HG03558 (cell line): Measurements from ENCODE around the gene PSORS1C1.
"Not testable (repeated sequence)": the region's sequence is repeated elsewhere in the genome, so short reads cannot be mapped to it uniquely, and the experiment has no call there.

ENCODE experiments used
- ATAC-seq: cut with Tn5 transposase; IDR thresholded peaks from one replicate; pipeline ENCODE4 v1.9.1; 2021; ENCODE audit warnings: moderate number of reproducible peaks; ENCODE audit not compliant: unreplicated experiment; ENCODE audit errors: extremely low read depth

PSORS1C1 gene, protein sequence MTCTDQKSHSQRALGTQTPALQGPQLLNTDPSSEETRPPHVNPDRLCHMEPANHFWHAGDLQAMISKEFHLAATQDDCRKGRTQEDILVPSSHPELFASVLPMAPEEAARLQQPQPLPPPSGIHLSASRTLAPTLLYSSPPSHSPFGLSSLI

DNA sequence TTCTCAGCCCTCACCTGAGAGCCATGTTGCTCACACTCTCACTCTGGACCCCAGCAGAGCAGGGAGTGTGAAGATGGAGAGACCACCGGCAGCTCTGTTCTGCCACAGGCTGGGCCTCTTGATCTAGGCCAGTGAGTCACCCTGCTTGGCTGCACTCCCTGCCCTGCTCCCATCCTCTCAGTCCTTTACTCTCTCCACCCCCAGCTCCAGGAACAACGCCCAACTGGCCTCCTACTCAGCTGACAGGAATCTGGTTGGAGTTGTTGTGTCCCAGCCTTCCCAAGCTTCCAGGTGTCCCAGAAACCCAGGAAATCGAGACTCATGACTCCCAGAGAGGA lies at the start of gene PSORS1C1:
TSS of gene PSORS1C1 (plus strand) at position 260 of the 338 bp plus-strand sequence. CDS start 14,833 bp downstream, outside the sequence.
- no peak for ATAC-seq

DNA sequence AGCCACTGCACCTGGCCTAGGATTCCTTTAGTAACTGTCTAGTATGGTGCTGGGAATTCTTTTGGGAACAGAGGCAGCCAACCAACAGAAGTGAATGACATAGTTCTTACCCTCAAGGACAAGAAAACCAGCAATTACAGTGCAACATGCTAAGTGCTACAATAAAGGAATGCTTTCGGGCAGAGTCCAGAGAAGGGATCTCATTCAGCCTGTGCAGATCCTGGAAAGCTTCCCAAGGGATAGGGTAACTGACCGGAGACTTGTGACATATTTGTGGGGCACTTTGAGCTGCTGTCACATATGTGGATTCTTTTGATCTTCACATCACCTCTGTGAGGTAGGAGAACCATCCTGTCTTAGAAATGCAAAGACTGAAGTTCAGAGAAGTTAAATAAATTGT lies 49.0 kb upstream of the PSORS1C1 start:
- ATAC-seq: no peak

DNA sequence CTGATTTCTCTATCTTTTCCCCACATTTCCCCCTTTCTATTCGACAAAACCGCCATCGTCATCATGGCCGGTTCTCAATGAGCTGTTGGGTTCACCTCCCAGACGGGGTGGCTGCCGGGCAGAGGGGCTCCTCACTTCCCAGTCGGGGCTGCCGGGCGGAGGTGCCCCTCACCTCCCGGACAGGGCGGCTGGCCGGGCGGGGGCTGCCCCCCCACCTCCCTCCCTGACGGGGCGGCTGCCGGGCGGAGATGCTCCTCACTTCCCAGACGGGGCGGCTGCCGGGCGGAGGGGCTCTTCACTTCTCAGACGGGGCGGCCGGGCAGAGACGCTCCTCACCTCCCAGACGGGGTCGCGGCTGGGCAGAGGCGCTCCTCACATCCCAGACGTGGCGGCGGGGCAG lies 47.6 kb upstream of the PSORS1C1 start:
- ATAC-seq: not testable (repeated sequence)

DNA sequence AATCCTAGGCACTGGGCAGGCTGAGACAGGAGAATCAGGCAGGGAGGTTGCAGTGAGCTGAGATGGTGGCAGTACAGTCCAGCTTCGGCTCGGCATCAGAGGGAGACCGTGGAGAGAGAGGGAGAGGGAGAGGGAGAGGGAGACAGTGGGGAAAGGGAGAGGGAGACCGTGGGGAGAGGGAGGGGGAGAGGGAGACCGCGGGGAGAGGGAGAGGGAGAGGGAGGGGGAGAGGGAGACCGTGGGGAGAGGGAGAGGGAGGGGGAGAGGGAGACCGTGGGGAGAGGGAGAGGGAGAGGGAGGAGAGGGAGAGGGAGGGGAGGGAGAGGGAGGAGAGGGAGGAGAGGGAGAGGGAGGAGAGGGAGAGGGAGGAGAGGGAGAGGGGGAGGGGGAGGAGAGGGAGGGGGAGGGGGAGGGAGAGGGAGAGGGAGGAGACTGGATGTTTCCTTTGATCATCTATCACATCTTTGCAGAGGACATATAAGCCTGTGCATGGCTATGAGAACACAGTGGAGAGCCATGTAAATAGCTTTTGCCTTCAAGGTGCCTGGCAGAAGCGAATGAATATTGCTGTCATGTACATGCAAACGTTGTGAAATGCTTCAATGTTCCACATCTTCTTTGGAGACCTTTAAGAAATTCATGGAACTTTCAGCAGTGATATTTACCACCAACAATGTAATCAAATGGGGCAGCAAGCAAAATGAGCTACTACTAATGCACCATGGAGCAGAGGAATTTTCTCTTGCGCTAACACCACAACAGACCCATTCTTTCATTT lies 46.5 kb upstream of the PSORS1C1 start:
- ATAC-seq: not testable (repeated sequence)

DNA sequence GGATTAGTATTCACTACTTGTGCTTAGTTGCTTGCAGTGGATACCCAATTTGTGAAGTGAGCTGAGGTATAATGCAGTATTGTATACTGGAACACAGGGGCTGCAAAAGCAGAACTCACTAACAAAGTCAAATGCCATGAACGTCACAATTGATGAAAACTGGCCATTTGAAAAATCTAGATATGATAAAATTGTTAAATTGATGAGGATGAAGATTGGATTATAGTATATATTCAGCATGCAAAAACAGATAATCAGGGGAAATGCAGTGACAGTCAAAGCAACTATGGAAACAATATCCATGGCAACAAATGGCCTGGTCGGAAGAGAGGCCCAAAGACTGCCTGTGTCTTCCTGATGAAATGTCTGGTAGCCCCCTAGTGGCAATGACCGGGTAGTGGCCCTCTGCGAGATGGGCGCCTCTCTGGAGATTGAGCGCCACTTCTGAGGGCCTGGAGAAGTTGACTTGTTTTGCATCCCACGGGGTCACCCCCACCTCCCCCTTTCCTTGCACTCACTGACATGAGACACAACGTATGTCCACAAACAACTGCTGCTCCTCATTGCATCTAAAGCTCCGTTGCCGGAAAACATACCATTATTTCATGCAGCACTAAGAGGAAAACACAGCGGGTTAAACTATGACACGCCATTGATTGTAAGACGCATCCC lies 45.8 kb upstream of the PSORS1C1 start:
- no peak for ATAC-seq

DNA sequence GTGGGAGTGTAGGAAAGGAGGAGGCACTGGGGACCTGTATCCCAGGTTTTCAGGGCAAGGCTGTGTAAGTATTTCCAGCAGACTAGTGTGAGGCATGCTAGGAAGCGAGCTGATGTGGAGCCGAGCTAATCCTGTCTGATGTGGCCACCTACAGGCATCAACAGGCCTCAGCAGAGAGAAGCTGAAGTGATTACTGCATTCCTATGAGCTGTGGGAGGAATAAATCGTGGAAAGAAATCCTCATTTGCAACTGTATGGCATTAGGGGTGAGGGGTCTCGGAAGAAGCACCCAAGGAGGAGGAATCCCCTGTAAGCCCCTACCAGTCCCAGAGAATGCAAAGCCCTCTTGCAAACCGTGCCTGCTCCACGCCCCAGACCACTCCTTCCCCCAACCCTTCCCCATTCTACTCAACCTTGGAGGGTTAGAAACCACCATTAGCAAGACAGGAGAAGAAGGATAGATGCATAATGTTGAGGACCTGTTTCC lies 43.8 kb upstream of the PSORS1C1 start:
- no peak for ATAC-seq

DNA sequence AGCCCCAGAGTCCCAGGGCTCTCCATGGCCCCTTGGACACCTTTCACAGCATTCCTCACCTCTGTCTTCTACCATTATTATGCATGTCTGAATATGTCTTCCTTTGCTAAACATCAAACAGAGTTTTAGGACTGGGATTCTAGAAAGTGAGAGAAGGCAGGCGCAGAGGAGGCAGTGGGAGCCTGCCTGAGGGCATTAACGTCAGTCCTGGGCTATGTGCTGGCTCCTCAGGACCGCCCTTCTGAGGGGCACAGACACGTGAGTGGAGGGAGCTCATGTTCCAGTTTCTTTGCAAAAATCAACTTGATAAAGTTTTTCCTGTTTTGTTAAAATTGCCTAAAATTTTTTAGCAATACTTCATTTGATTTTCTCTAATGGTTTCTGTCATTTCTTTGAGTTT lies 40.2 kb upstream of the PSORS1C1 start:
- no peak for ATAC-seq

DNA sequence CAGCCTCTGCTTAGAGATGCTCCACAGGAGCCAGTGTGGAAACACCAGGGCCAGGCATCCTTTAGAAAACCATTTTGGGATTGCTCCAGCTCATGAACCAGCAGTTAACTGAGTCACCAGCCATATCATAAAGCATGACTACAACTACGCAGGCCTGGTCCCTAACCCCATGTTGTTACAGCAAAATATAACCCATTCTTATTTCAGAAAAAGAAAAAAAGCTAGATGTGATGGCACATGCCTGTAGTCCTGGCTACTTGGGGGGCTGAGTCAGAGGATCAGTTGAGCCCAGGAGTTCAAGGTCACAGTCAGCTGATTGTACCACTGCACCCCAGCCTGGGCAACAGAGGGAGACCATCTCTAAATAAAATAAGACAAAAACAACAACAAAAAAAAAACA lies 39.1 kb upstream of the PSORS1C1 start:
- no peak for ATAC-seq

DNA sequence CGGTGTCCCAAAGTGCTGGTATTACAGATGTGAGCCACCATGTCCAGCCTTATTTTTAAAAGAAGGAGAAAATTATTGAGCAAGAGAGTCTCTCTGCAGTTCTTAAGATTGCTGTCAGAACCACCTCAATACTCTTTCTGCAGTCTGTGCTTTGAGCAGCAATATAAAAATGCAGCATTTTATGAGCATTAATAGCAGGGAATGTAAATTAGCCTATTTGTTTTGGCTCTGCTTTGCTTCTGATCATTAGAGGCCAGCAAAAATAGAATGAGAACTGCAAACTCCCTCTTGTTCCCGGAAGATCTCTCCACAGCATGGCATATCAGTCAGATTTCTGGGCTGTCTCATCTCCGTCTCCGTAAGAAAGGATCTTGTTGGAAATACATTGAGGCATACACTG lies 38.0 kb upstream of the PSORS1C1 start:
- ATAC-seq: no peak

DNA sequence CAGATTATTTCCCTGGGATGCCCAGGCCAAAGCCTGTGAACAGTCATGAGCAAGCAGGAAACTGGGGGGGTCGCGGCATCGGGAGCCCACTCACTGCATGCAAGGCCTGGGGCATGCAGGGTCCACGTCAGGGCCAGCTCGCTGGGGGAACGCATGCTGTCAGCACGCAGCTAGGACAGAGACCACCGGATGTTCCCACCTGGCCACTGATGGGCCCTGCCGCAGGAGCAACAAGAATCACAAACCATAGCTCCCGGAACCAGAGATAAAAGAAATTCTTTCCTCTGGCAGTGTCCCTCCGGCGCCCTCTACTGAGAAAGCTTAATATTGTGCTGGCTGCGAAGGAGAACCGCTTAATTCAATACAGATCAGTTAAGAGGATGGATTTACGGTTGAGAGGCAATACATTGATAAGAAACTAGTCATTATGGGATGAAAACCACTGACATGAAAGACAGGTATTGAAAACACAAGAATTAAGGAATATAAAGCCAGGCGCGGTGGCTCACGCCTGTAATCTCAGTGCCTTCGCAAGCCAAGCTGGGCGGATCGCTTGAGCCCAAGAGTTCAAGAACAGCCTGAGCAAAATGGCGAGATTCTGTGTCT lies 34.8 kb upstream of the PSORS1C1 start:
- ATAC-seq: no peak

DNA sequence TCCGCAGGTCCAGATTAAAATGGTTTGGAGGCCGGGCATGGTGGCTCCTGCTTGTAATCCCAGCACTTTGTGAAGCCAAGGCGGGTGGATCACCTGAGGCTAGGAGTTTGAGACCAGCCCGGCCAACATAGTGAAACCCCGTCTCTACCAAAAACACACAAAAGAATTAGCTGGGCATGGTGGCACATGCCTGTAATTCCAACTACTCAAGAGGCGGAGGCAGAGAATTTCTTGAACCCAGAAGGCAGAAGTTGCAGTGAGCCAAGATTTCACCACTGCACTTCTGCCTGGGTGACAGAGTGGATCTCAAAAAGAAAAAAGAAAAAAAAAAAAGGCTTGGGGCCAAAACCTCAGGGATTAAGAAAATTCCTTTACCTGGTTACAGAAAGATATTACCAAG lies 32.7 kb upstream of the PSORS1C1 start:
- ATAC-seq: no peak

DNA sequence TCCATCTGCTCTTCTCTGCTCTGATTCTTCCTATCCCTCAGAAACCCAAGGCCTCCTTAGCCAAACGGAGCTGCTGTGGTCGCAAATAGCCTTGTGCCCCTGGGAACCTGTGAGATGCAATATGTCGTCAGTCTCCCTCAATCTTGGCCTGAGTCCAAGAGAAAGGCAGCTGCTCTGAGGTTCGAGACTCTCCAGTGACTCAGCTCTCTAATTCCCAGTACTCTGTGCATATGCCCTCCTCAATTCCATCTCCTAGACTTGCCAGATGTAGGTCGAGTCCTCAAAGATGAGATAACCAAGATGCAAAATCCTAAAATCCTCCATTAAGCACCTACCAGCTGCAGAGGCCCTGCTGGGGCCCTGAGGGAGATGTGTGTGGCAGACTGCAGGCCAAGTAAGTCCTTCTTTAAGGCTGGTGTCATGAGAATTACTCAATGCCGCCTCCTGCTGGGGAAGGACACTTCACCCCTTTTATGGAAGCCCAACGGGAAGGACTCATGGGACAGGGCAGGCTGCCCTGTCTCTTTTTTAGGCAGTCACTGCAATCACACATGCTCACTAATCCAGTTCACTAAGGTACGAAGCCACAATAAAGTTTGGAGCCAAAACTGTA lies 30.8 kb upstream of the PSORS1C1 start:
- no peak for ATAC-seq

DNA sequence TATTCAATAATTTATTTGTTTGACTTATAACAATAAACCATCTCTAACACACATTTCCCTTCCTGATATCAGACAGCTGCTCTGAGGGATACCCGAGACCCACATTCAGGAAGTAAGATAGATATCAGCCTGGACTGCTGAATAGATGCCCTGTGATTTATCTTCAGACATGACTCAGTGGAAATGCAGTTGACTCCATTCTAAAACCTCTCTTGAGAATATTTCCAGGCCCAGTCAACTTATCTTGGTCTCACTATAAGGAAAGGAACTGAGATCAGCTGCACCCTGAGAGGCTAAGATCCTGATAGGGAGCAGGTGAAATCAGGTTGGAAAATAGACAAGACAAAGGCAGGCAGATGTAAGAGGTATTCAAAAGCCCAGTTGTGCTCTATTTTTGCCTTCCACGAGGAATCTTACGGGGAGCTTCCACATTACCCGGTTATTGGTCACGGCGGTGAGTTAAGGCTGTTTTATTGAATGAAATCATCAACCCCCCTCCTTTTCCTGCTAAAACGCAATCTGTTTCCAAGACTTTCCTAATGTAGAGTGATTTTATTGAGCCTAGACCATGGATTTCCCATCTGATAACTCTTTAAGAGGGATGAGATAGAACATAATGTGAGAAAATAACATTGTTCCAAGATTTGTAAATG lies 27.7 kb upstream of the PSORS1C1 start:
- ATAC-seq: no peak

DNA sequence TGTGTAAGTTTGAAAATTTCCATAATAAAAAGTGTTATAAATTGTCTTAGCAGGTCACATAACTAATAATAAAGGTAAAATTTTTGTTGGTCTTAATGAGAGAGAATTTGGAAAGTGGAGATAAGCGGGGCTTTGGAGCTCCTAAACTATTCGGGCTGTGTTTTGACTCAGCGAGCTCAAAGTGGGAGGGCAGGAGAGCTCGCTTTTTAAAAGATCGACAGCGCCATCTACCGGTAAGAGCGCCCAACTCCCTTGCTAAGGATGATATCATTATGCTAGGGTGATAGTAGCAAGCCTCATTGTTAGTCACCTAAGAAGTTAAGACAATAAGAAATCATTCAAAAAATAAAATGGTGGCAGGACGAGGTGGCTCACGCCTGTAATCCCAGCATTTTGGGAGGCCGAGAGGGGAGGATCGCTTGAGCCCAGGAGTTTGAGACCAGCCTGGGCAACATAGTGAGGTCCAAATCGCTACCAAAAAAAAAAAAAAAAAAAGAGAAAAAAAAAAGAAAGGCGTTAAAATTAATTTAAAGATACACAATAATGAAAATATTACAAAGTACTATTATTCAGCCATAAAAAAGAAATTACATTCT lies 27.0 kb upstream of the PSORS1C1 start:
- no peak for ATAC-seq

DNA sequence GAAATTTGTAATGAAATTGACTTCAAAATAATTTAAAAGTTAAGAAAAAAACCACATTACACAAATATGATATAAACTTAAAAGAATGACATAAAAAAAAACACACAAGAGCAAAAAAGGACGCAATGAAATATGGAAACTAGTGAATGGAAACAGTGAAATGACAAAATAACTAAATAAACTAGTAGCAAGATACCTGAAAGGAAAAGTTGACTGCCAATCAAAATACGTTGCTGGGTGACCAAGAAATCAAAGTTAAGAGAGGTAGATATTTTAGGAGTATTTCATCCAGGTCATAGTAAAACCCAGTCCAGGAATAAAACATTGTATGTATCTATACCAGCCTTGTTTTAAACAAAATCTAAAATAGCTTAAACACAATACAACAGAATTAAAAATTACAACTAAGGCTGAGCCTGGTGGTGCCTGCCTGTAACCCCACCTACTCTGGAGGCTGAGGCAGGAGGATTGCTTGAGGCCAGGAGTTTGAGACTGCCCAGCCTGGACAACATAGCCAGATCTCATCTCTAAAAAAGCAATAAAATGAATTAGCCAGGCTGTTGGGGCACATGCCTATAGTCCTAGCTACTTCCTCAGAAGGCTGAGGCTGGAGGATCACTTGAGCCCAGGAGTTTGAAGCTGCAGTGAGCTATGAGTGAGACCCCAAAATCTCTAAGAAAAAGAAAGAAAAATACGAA lies 24.2 kb upstream of the PSORS1C1 start:
- ATAC-seq: no peak

DNA sequence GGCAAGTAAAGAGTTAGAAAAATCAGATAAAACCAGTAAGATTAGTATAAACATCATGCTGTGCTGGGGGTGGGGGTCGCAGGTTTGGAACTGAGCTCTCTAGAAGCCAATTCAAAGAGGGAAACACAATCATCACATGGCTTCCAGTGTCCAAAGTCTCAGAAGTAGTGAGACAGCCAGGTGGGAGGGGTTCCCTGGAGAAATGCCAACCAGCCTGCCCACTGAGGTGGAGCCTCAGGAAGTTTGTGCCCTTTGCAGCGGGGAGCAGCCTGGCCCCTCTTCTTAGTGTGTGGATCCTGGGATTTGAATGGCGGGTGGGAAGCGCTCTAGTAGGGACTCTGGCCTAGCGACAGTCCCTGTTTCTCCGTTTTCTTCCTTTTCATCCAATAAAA lies 23.6 kb upstream of the PSORS1C1 start:
- ATAC-seq: no peak

DNA sequence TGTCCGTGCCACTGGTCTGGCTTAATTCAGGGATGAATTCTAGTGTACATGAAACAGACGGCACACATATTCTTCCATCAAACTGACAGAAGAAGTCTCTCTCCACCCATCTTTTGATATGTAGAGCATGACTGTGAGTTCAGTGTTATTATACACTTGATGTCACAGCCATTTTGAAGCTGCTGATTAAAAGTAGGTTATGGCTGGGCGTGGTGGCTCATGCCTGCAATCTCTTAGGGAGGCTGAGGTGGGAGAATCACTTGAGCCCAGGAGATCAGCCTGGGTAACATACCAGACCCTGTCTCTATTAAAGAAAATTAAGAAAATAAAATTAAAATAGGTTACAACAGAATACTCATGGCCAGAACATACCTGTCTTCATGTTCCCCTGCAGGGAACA lies 22.9 kb upstream of the PSORS1C1 start:
- no peak for ATAC-seq

DNA sequence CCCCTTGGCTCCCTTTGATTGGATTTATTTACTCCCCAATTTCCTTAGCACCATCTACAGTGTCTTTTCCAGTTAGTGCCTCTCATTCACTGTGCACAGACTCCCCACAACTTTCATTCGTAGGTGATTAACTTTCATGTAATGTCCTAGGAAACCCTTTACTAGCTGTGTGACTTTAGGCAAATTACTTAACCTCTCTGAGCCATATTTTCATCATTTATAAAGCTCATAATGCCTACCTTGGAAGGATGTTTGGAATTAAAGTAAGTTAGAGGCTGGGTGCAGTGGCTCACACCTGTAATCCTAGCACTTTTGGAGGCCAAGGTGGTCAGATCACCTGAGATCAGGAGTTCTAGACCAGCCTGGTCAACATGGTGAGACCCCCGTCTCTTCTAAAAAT lies 22.4 kb upstream of the PSORS1C1 start:
- ATAC-seq: no peak

DNA sequence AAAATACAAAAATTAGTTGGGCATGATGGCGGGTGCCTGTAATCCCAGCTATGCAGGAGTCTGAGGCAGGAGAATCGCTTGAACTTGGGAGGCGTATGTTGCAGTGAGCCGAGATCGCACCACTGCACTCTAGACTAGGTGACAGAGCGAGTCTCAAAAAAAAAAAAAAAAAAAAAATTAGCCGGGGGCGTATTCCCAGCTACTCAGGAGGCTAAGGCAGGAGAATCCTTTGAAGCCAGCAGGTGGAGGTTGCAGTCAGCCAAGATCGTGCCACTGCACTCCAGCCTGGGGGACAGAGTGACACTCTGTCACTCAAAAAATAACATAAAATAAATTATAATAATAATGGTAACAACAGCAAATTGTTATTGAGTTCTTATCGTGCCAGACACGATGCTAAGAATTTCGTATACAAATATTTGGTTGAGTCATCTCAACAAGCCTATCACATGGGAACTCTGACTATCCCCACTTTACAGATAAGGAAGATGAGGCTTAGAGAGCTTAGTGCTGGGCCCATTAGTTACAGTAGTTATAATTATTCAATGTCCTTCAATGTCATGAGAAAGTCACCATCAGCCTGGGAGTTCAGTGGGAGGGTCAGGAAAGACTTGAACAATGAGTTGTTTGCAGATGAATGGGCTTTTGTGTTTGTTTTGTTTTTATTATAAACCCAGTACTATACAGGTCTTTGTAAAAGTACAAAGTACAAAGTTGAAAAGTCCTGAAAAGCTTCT lies 21.7 kb upstream of the PSORS1C1 start:
- no peak for ATAC-seq
